ACC112 (cell line): ENCODE results near the gene C15orf61.

Experiments used
- H2AFZ ChIP-seq: fragments of 200-600 bp; sonication (generic); one replicate; pipeline ENCODE4 v1.6.0; 2017; ENCODE audit warnings: antibody characterized with exemption, low read length; ENCODE audit not compliant: unreplicated experiment
- H3K27ac ChIP-seq: fragments of 200-600 bp; sonication (generic); 2 replicates; pipeline ENCODE4 v1.5.1; 2014; ENCODE audit warnings: low read depth, mild to moderate bottlenecking, antibody characterized with exemption, low read length, moderate library complexity
- H3K27me3 ChIP-seq: fragments of 200-600 bp; sonication (generic); 2 replicates; pipeline ENCODE4 v1.6.1; 2014; ENCODE audit warnings: mild to moderate bottlenecking, antibody characterized with exemption, low read length, moderate library complexity, mixed read lengths; ENCODE audit not compliant: insufficient read depth
- H3K36me3 ChIP-seq: fragments of 200-600 bp; sonication (generic); 2 replicates; pipeline ENCODE4 v1.6.1; 2016; ENCODE audit warnings: mild to moderate bottlenecking, antibody characterized with exemption, low read length, moderate library complexity, mixed read lengths; ENCODE audit not compliant: insufficient read depth
- H3K4me1 ChIP-seq: fragments of 200-600 bp; sonication (generic); one replicate; pipeline ENCODE4 v1.6.1; 2016; ENCODE audit warnings: low read length, mixed read lengths; ENCODE audit not compliant: insufficient read depth, unreplicated experiment, control insufficient read depth
- H3K4me3 ChIP-seq: fragments of 200-600 bp; sonication (generic); 2 replicates; pipeline ENCODE4 v1.5.1; 2014; ENCODE audit warnings: mild to moderate bottlenecking, low read depth, low read length
- H3K79me2 ChIP-seq: fragments of 200-600 bp; sonication (generic); one replicate; pipeline ENCODE4 v1.6.0; 2016; ENCODE audit warnings: low read length; ENCODE audit not compliant: control insufficient read depth, unreplicated experiment, insufficient read depth

The C15orf61 gene

GRCh38 chr15:67569668-67570067 is 48.7 kb downstream of the C15orf61 start:
- Histone ChIP-seq H3K4me3 (no peak overlapping the region), H3K27me3 (no peaks in the 10 kb centered on the region), H3K36me3 (0 out of 2 replicates have a peak, but pooled peaks cover 8% of the 10 kb centered on the region), H3K4me1 (no peaks in the 10 kb centered on the region), H3K79me2 (no peaks in the 10 kb centered on the region), H3K27ac (no peak overlapping the region), H2AFZ (no peak overlapping the region)

GRCh38 chr15:67570875-67571647 is 50.1 kb downstream of the C15orf61 start:
- no peaks in the 10 kb centered on the region for H3K27me3 ChIP-seq
- H3K27ac ChIP-seq, result no peak overlapping the region
- no peak overlapping the region for H2AFZ ChIP-seq
- no peaks in the 10 kb centered on the region for H3K79me2 ChIP-seq
- no peak overlapping the region for H3K4me3 ChIP-seq
- 0 out of 2 replicates have a peak, but pooled peaks cover 8% of the 10 kb centered on the region for H3K36me3 ChIP-seq
- no peaks in the 10 kb centered on the region for H3K4me1 ChIP-seq

DNA sequence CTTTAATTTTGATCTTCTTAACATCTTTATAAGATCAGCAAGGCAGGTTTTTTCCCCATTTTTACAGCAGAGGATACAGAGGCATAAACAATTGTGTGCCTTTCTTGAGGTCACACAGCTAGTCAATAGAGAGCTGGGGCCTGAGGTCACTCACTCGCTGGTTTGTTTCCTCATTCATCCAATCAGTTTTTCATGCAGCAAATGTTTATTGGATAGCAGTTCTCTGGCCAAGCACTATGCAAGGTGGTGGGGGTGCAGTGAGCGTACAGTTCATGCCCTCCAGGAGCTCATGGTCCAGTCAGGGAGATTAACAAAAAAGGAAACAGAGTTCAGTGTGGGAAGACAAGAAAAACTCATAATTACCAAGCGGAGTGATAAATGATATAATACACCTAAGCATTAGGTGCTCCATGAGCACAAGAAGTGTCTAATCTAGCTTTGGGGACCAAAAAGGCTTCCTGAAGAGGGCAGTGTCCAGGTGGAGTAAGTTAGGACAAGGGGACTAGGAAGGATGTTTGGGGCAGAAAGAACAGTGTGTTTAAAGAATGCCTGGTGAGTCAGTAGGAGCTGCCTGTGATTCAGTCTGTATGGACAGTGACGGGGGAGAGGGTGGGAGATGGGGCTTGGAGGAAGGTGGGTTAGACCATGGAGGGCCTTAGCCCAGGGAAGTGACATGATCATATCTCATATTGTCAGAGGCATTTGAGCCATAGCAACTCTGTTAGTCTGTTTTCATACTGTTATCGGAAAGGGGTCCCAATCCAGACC is 50.9 kb downstream of the C15orf61 start:
- Histone ChIP-seq H3K27ac (no peak overlapping the region), H3K79me2 (no peaks in the 10 kb centered on the region), H3K27me3 (no peaks in the 10 kb centered on the region), H3K36me3 (0 out of 2 replicates have a peak, but pooled peaks cover 8% of the 10 kb centered on the region), H3K4me1 (no peaks in the 10 kb centered on the region), H2AFZ (no peak overlapping the region), H3K4me3 (no peak overlapping the region)

DNA sequence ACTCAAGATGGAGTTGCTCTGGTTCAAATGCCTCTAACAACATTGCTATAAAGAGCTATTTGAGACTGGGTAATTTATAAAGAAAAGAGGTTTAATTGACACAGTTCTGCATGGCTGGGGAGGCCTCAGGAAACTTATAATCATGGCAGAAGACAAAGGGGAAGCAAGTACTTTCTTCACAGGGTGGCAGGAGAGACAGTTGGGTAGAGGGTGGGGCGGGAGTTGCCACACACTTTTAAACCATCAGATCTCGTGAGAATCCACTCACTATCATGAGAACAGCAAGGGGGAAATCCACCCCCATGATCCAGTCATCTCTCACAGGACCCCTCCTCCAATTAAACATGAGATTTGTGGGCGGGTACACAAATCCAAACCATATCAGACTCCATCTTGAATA is 52.3 kb downstream of the C15orf61 start:
- Histone ChIP-seq H3K27ac (no peak overlapping the region), H3K4me1 (no peaks in the 10 kb centered on the region), H3K27me3 (no peaks in the 10 kb centered on the region), H3K36me3 (0 out of 2 replicates have a peak, but pooled peaks cover 8% of the 10 kb centered on the region), H2AFZ (no peak overlapping the region), H3K4me3 (no peak overlapping the region), H3K79me2 (no peaks in the 10 kb centered on the region)

- Histone ChIP-seq H2AFZ (no peak overlapping the region), H3K4me3 (no peak overlapping the region), H3K36me3 (0 out of 2 replicates have a peak, but pooled peaks cover 3% of the 10 kb centered on the region), H3K27me3 (no peaks in the 10 kb centered on the region), H3K79me2 (no peaks in the 10 kb centered on the region), H3K27ac (no peak overlapping the region), H3K4me1 (no peaks in the 10 kb centered on the region)
These were observed 54.1 kb downstream of the C15orf61 start for GRCh38 chr15:67575039-67575502.

- Histone ChIP-seq H3K36me3 (no peaks in the 10 kb centered on the region), H3K27ac (no peak overlapping the region)
These were observed 57.2 kb downstream of the C15orf61 start for GRCh38 chr15:67578020-67578600.

GRCh38 chr15:67579164-67579563 is 58.2 kb downstream of the C15orf61 start:
- H3K27ac ChIP-seq, result no peak overlapping the region
- H3K4me1 ChIP-seq, result no peaks in the 10 kb centered on the region
- H2AFZ ChIP-seq, result no peak overlapping the region
- H3K79me2 ChIP-seq, result no peaks in the 10 kb centered on the region
- H3K27me3 ChIP-seq, result no peaks in the 10 kb centered on the region
- no peak overlapping the region for H3K4me3 ChIP-seq
- H3K36me3 ChIP-seq, result no peaks in the 10 kb centered on the region

More at GRCh38 chr15:67578020-67578600, 57.2 kb downstream of the C15orf61 start:
- no peaks in the 10 kb centered on the region for H3K4me1 ChIP-seq
- H3K4me3 ChIP-seq, result no peak overlapping the region
- H2AFZ ChIP-seq, result no peak overlapping the region
- no peaks in the 10 kb centered on the region for H3K27me3 ChIP-seq
- H3K79me2 ChIP-seq, result no peaks in the 10 kb centered on the region
